Pancreas (tissue), 10 donors: ENCODE results near the gene DRGX. TPM values are rescaled to one million over a fixed set of nuclear protein-coding genes. Genes with fewer than 3 reads are reported as not detected.

Experiments used
- ATAC-seq, 4 donors: fragments of 200-7000 bp; cut with Tn5 transposase; one replicate each; pipeline versions ENCODE4 v1.8.0 to v1.9.1; 2020; ENCODE audit warnings: mild to moderate bottlenecking in 4 of 4, moderate library complexity in 4 of 4
- DNase-seq, 6 donors: peaks; one replicate each; pipeline ENCODE4 v3.0.0-alpha.2; 2020
- FAIRE-seq: peaks from 2 replicates; lab custom pipeline; 2012; peaks lifted over from hg19 to GRCh38; lab: Jason Lieb, UNC
- H3K27ac ChIP-seq, 4 donors: fragments of 200-600 bp; sonication (generic); 1 replicate in 3 of 4; 2 replicates in 1 of 4; pipeline versions ENCODE4 v1.5.0 to v1.8.0; 2020
- H3K27me3 ChIP-seq, 4 donors: fragments of 200-600 bp; one replicate each; pipeline ENCODE4 v1.8.0; 2021
- H3K36me3 ChIP-seq, 3 donors: fragments of 200-600 bp; sonication (generic) in 1 of 3; one replicate each; pipeline versions ENCODE4 v1.5.0 to v1.8.0; 2020 to 2021
- H3K4me1 ChIP-seq, 3 donors: fragments of 200-600 bp; one replicate each; pipeline ENCODE4 v1.8.0; 2021
- H3K4me3 ChIP-seq, 4 donors: fragments of 200-600 bp; sonication (generic) in 2 of 4; one replicate each; pipeline versions ENCODE4 v1.5.0 to v1.8.0; 2020 to 2021
- H3K9me3 ChIP-seq, 4 donors: fragments of 200-600 bp; one replicate each; pipeline ENCODE4 v1.8.0; 2021
- CTCF ChIP-seq, 4 donors: fragments of 200-600 bp; sonication (generic) in 3 of 4; IDR thresholded peaks; one replicate each; pipeline versions ENCODE4 v1.5.0 to v1.8.0; 2021; ENCODE audit warnings: antibody characterized with exemption in 4 of 4
- WGBS, 2 donors: extraction: QIAGEN DNeasy Blood & Tissue Kit; methylation state at CpG; one replicate each; pipeline ENCODE4 v1.1.7; 2013; 5-methylcytosine and 5-hydroxymethylcytosine counted together
- intact Hi-C, 3 donors: fragments of 100-400 bp; cut with DNase I; formaldehyde crosslinking; loops; one replicate each; pipeline versions ENCODE4 v1.11.1 to v1.14.2; 2022
- polyA plus RNA-seq, 2 donors: library from polyadenylated mRNA; stranded (reverse); fragments of 200-250 nt; gene quantifications; one replicate each; pipeline ENCODE4 v1.2.3, GENCODE V29; 2013
- total RNA-seq, 6 donors: library from RNA; stranded (reverse); fragmentation: NEBNext Ultra II Directional in 4 of 6; extraction: Animal tissue kit (Norgen Biotek cat#: 25700) in 4 of 6; gene quantifications; one replicate each; pipeline versions ENCODE4 v1.2.1 to v1.2.4, GENCODE V29; 2021 to 2023
- donor health status: healthy with polysubstance abuse.
- donor health status: DM: no; HTN: no; CAD: no; lungs with moderate emphysema.
- donor health status: DM: no; HTN: no; CAD: no.
- donor health status: control.
- donor health status: control.
- donor health status: Bipolar disorder and iron deficiency.
- donor health status: DM: yes; HTN: yes; CAD: no.
- donor health status: DM: no; HTN: no; CAD: no.
- donor health status: DM: no; HTN: no; CAD: no.
- donor health status: DM: yes; HTN: yes; CAD: no.

The DRGX gene
- total and polyA plus RNA-seq, 8 donors: not detected

GRCh38 chr10:49393757-49394156, 2.1 kb downstream of the DRGX start:
- no peak overlapping the region for H3K4me3 ChIP-seq
- intact Hi-C loops: no loop called here
- FAIRE-seq (no peak), ATAC-seq (no peak), DNase-seq (no peak)
- H3K9me3 ChIP-seq: no peaks in the 10 kb centered on the region
- no peak overlapping the region for H3K27ac ChIP-seq
- no peaks in the 10 kb centered on the region for H3K36me3 ChIP-seq
- peaks cover 0 to 17% (median 9%) of the 10 kb centered on the region in 3 donors for H3K4me1 ChIP-seq
- 38 to 43% methylated on average over 4 of the region's 4 CpGs for WGBS, 2 donors
- H3K27me3 ChIP-seq: peaks cover 5 to 58% (median 32%) of the 10 kb centered on the region in 4 donors
- no peak for TF ChIP-seq CTCF (IDR thresholded peaks at IDR 0.05)

GRCh38 chr10:49393301-49393700, 2.6 kb downstream of the DRGX start:
- H3K27me3 ChIP-seq: peaks cover 5 to 53% (median 30%) of the 10 kb centered on the region in 4 donors
- FAIRE-seq: no peak
- peaks cover 0 to 15% (median 7%) of the 10 kb centered on the region in 3 donors for H3K4me1 ChIP-seq
- no peak for ATAC-seq
- DNase-seq: no peak
- intact Hi-C loops: no loop called here
- no peaks in the 10 kb centered on the region for H3K36me3 ChIP-seq
- TF ChIP-seq CTCF (IDR thresholded peaks at IDR 0.05): no peak
- H3K9me3 ChIP-seq: no peaks in the 10 kb centered on the region
- no peak overlapping the region for H3K27ac ChIP-seq
- no peak overlapping the region for H3K4me3 ChIP-seq
- WGBS, 2 donors: 86 to 100% methylated on average over 1 of the region's 1 CpG

GRCh38 chr10:49389361-49389933, 6.4 kb downstream of the DRGX start:
- WGBS, 2 donors: 73 to 82% methylated on average over 15 of the region's 15 CpGs
- Histone ChIP-seq H3K36me3 (no peaks in the 10 kb centered on the region), H3K4me3 (no peak overlapping the region), H3K4me1 (no peaks in the 10 kb centered on the region), H3K27me3 (peaks cover 0 to 16% (median 8%) of the 10 kb centered on the region in 4 donors), H3K27ac (no peak overlapping the region), H3K9me3 (no peaks in the 10 kb centered on the region)
- ATAC-seq (no peak), FAIRE-seq (no peak), DNase-seq (no peak)
- no peak for TF ChIP-seq CTCF (IDR thresholded peaks at IDR 0.05)
- intact Hi-C loops: no loop called here

- no peak overlapping the region for H3K27ac ChIP-seq
- DNase-seq: no peak
- H3K9me3 ChIP-seq: no peaks in the 10 kb centered on the region
These were observed 7.7 kb downstream of the DRGX start for GRCh38 chr10:49388161-49388560.

More at GRCh38 chr10:49388161-49388560, 7.7 kb downstream of the DRGX start:
- no peak for TF ChIP-seq CTCF (IDR thresholded peaks at IDR 0.05)
- Histone ChIP-seq H3K27me3 (peaks cover 0 to 7% (median 2%) of the 10 kb centered on the region in 4 donors), H3K4me1 (no peaks in the 10 kb centered on the region), H3K4me3 (no peak overlapping the region), H3K36me3 (no peaks in the 10 kb centered on the region)
- no peak for FAIRE-seq
- intact Hi-C loops: no loop called here
- ATAC-seq: no peak
